ENCODE data around the gene NBEAL2.

DNA sequence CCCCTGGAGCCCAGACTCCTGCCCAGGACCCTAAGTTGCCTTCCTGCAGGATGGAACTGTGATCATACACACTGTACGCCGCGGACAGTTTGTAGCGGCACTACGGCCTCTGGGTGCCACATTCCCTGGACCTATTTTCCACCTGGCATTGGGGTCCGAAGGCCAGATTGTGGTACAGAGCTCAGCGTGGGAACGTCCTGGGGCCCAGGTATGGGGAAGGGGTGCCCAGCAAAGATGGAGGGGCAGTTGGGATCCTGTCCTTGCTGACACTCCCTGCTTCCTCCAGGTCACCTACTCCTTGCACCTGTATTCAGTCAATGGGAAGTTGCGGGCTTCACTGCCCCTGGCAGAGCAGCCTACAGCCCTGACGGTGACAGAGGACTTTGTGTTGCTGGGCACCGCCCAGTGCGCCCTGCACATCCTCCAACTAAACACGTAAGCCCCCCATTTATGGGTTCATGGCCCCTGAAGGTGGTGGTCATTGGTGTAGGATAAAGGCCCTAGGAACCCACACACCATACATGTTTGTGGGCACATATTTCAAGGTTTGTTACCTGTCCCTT, 28.8 kb downstream of the NBEAL2 start:
- TF ChIP-seq, protein P1, sequence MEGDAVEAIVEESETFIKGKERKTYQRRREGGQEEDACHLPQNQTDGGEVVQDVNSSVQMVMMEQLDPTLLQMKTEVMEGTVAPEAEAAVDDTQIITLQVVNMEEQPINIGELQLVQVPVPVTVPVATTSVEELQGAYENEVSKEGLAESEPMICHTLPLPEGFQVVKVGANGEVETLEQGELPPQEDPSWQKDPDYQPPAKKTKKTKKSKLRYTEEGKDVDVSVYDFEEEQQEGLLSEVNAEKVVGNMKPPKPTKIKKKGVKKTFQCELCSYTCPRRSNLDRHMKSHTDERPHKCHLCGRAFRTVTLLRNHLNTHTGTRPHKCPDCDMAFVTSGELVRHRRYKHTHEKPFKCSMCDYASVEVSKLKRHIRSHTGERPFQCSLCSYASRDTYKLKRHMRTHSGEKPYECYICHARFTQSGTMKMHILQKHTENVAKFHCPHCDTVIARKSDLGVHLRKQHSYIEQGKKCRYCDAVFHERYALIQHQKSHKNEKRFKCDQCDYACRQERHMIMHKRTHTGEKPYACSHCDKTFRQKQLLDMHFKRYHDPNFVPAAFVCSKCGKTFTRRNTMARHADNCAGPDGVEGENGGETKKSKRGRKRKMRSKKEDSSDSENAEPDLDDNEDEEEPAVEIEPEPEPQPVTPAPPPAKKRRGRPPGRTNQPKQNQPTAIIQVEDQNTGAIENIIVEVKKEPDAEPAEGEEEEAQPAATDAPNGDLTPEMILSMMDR (IDR thresholded peaks at IDR 0.05) = no peak
- TF ChIP-seq POLR2A (IDR thresholded peaks at IDR 0.05) = no peak
